ENCODE data around the gene ASB2. TPM values are rescaled to one million over a fixed set of nuclear protein-coding genes. Genes with fewer than 3 reads are reported as not detected.
A peak's percentile ranks its signal among the peaks of the same experiment; 100 is the strongest.

Gene ASB2
- total RNA-seq, 1 experiment from 2014 or later, result not detected

DNA sequence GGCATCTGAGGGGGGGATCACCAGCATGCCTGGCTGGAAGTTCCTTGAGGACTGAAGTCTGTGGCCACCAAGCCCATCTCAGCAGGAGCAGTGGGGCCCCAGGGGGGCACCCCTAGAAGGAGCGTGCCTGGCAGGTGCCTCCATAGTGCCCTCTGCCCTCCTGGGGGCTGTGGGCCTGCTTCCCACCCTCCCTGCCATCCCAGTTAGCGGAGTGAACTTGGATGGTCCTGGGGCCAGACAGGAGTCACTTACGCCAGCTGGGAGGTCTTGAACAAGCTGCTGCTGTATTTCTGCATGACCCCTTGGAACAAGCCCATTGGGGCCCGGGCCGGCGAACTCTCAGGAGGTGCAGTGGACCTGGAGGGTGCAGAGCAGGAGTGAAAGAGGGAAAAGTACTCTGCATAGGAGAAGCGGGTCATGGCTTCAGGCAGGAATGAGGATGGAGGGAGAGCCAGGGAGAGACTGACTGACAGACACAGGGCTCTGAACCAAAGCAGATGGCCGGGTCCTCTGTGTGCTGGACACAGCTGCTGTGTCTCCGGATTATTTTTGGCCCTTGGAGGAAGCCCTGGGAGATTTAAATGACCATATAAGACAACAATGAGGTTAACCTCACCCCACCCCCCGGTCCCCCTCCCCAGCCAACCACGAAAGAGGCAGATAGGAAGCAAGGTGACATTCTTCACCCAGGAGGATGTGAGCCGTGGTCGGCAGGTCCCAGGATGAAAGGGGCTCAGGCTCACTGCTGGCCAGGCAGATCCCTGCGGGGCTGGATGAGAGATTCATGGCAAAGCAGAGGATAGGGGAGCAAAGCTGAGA lies 19.6 kb downstream of the ASB2 start:
- Histone ChIP-seq H3K27ac (ENCODE audit: low read depth, low read length) (no peak overlapping the region), H3K27me3 (ENCODE audit: insufficient read depth, low read length) (no peaks in the 10 kb centered on the region), H3K9me3 (ENCODE audit: control insufficient read depth in 1 of 2, insufficient read depth in 1 of 2, low read depth in 1 of 2, low read length in 2 of 2) (no peaks in the 10 kb centered on the region), H3K36me3 (ENCODE audit: control insufficient read depth in 1 of 2, insufficient read depth in 2 of 2, low read length in 2 of 2) (no peaks in the 10 kb centered on the region), H2AFZ (ENCODE audit: low read depth, low read length, poor library complexity, severe bottlenecking) (no peak overlapping the region), H3K9me2 (ENCODE audit: insufficient read depth) (no peaks in the 10 kb centered on the region), H3K4me2 (ENCODE audit: low read length) (peak overlapping the region; percentile 24; the same call in 1 of the 2 replicates), H3K9ac (ENCODE audit: low read length) (no peak overlapping the region), H4K20me1 (ENCODE audit: insufficient read depth) (no peaks in the 10 kb centered on the region), H3K4me3 (replicated peaks in 1 of 2; ENCODE audit: low read depth in 1 of 2, low read length in 2 of 2) (no peak overlapping the region), H3K79me2 (ENCODE audit: insufficient read depth, low read length) (no peaks in the 10 kb centered on the region), H3K4me1 (ENCODE audit: control insufficient read depth in 1 of 2, insufficient read depth in 2 of 2, low read length in 2 of 2) (peaks cover 29 to 93% of the 10 kb centered on the region in 2 experiments)
- ATAC-seq (no peak), DNase-seq (ENCODE audit: low read depth, low spot score) (no peak)
- BruUV-seq (replicated peaks), result no TSS peak
- ChIA-PET POLR2A (no interaction called here), CTCF (interaction anchor here (1.0 kb wide), 1 partner anchor 17 kb away, joined by 3 read pairs; no protein-coding TSS in a partner anchor), RAD21 (ENCODE audit: low non-redundant PET in 1 of 2, low total read pairs in 2 of 2, uncharacterized antibody in 2 of 2, unreplicated experiment in 2 of 2) (no interaction called here)
- intact Hi-C loops (cut with micrococcal nuclease), result no loop called here
- TF ChIP-seq, protein P1, sequence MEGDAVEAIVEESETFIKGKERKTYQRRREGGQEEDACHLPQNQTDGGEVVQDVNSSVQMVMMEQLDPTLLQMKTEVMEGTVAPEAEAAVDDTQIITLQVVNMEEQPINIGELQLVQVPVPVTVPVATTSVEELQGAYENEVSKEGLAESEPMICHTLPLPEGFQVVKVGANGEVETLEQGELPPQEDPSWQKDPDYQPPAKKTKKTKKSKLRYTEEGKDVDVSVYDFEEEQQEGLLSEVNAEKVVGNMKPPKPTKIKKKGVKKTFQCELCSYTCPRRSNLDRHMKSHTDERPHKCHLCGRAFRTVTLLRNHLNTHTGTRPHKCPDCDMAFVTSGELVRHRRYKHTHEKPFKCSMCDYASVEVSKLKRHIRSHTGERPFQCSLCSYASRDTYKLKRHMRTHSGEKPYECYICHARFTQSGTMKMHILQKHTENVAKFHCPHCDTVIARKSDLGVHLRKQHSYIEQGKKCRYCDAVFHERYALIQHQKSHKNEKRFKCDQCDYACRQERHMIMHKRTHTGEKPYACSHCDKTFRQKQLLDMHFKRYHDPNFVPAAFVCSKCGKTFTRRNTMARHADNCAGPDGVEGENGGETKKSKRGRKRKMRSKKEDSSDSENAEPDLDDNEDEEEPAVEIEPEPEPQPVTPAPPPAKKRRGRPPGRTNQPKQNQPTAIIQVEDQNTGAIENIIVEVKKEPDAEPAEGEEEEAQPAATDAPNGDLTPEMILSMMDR (IDR thresholded peaks at IDR 0.05 in 2 of 3, conservative IDR thresholded peaks at IDR 0.05 in 1 of 3; ENCODE audit: borderline replicate concordance in 1 of 3, insufficient read depth in 1 of 3, low read depth in 2 of 3, low read length in 2 of 3), result no peak
- no peak for TF ChIP-seq JUND (IDR thresholded peaks at IDR 0.05)
- TF ChIP-seq, protein P2, sequence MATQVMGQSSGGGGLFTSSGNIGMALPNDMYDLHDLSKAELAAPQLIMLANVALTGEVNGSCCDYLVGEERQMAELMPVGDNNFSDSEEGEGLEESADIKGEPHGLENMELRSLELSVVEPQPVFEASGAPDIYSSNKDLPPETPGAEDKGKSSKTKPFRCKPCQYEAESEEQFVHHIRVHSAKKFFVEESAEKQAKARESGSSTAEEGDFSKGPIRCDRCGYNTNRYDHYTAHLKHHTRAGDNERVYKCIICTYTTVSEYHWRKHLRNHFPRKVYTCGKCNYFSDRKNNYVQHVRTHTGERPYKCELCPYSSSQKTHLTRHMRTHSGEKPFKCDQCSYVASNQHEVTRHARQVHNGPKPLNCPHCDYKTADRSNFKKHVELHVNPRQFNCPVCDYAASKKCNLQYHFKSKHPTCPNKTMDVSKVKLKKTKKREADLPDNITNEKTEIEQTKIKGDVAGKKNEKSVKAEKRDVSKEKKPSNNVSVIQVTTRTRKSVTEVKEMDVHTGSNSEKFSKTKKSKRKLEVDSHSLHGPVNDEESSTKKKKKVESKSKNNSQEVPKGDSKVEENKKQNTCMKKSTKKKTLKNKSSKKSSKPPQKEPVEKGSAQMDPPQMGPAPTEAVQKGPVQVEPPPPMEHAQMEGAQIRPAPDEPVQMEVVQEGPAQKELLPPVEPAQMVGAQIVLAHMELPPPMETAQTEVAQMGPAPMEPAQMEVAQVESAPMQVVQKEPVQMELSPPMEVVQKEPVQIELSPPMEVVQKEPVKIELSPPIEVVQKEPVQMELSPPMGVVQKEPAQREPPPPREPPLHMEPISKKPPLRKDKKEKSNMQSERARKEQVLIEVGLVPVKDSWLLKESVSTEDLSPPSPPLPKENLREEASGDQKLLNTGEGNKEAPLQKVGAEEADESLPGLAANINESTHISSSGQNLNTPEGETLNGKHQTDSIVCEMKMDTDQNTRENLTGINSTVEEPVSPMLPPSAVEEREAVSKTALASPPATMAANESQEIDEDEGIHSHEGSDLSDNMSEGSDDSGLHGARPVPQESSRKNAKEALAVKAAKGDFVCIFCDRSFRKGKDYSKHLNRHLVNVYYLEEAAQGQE (IDR thresholded peaks at IDR 0.05; ENCODE audit: low read depth), result no peak
- TF ChIP-seq, protein P3, sequence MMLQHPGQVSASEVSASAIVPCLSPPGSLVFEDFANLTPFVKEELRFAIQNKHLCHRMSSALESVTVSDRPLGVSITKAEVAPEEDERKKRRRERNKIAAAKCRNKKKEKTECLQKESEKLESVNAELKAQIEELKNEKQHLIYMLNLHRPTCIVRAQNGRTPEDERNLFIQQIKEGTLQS (IDR thresholded peaks at IDR 0.05), result no peak
- TF ChIP-seq EZH2 (IDR thresholded peaks at IDR 0.05), result no peak
- TF ChIP-seq CBX3 (IDR thresholded peaks at IDR 0.05; ENCODE audit: low read depth), result no peak
- no peak for TF ChIP-seq EGR1 (IDR thresholded peaks at IDR 0.05; ENCODE audit: low read depth)
- TF ChIP-seq POLR2AphosphoS5 (IDR thresholded peaks at IDR 0.05; ENCODE audit: low read depth, low read length), result no peak
- no peak for TF ChIP-seq CEBPB (IDR thresholded peaks at IDR 0.05; ENCODE audit: low read depth)
- TF ChIP-seq, protein P4, sequence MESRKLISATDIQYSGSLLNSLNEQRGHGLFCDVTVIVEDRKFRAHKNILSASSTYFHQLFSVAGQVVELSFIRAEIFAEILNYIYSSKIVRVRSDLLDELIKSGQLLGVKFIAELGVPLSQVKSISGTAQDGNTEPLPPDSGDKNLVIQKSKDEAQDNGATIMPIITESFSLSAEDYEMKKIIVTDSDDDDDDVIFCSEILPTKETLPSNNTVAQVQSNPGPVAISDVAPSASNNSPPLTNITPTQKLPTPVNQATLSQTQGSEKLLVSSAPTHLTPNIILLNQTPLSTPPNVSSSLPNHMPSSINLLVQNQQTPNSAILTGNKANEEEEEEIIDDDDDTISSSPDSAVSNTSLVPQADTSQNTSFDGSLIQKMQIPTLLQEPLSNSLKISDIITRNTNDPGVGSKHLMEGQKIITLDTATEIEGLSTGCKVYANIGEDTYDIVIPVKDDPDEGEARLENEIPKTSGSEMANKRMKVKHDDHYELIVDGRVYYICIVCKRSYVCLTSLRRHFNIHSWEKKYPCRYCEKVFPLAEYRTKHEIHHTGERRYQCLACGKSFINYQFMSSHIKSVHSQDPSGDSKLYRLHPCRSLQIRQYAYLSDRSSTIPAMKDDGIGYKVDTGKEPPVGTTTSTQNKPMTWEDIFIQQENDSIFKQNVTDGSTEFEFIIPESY (IDR thresholded peaks at IDR 0.05; ENCODE audit: extremely low read depth, insufficient replicate concordance, low read length), result no peak
- no peak for TF ChIP-seq SP1 (IDR thresholded peaks at IDR 0.05; ENCODE audit: low read depth)
- no peak for TF ChIP-seq FOSL1 (IDR thresholded peaks at IDR 0.05; ENCODE audit: low read depth)
- TF ChIP-seq, protein P5, sequence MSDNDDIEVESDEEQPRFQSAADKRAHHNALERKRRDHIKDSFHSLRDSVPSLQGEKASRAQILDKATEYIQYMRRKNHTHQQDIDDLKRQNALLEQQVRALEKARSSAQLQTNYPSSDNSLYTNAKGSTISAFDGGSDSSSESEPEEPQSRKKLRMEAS (IDR thresholded peaks at IDR 0.05), result no peak
- no peak for TF ChIP-seq YY1 (IDR thresholded peaks at IDR 0.05; ENCODE audit: extremely low read depth, insufficient replicate concordance, low read depth, low read length)
- no peak for TF ChIP-seq SRF (IDR thresholded peaks at IDR 0.05; ENCODE audit: low read depth)
- no peak for TF ChIP-seq ZFX (IDR thresholded peaks at IDR 0.05)

All from HCT116 (cell line).